KG1 (cell line): Measurements from ENCODE around the gene ATF7.
"Not testable (repeated sequence)": the region's sequence is repeated elsewhere in the genome, so short reads cannot be mapped to it uniquely, and the experiment has no call there.

Source experiments
- DNase-seq: peaks from one replicate; lab custom pipeline; 2025; lab: John Stamatoyannopoulos, UW

ATF7 gene

GRCh38 chr12:53626702-53627169 is 554 bp upstream of the ATF7 start:
- no peak for DNase-seq

- DNase-seq: no peak
Observed at GRCh38 chr12:53625373-53625945, 723 bp downstream of the ATF7 start.

GRCh38 chr12:53624956-53625355 is 1.2 kb downstream of the ATF7 start:
- no peak for DNase-seq

GRCh38 chr12:53624458-53624857 is 1.7 kb downstream of the ATF7 start:
- DNase-seq: no peak

GRCh38 chr12:53623548-53624385 is 2.4 kb downstream of the ATF7 start:
- DNase-seq: no peak

GRCh38 chr12:53622724-53623123 is 3.5 kb downstream of the ATF7 start:
- no peak for DNase-seq

- no peak for DNase-seq
Observed at GRCh38 chr12:53618275-53618674, 7.9 kb downstream of the ATF7 start.

- no peak for DNase-seq
Observed at GRCh38 chr12:53617700-53618099, 8.5 kb downstream of the ATF7 start.

- DNase-seq: no peak
Observed at GRCh38 chr12:53616950-53617349, 9.2 kb downstream of the ATF7 start.

- no peak for DNase-seq
Observed at GRCh38 chr12:53613821-53614220, 12.4 kb downstream of the ATF7 start.

GRCh38 chr12:53612978-53613377 is 13.2 kb downstream of the ATF7 start:
- no peak for DNase-seq

- DNase-seq: no peak
Observed at GRCh38 chr12:53611304-53611703, 14.9 kb downstream of the ATF7 start.

- DNase-seq: not testable (repeated sequence)
Observed at GRCh38 chr12:53606688-53607087, 19.5 kb downstream of the ATF7 start.

GRCh38 chr12:53604581-53604980 is 21.6 kb downstream of the ATF7 start:
- no peak for DNase-seq

- DNase-seq: no peak
Observed at GRCh38 chr12:53603804-53604203, 22.4 kb downstream of the ATF7 start.

GRCh38 chr12:53603196-53603595 is 23.0 kb downstream of the ATF7 start:
- DNase-seq: no peak

GRCh38 chr12:53602176-53602864 is 23.9 kb downstream of the ATF7 start:
- no peak for DNase-seq

GRCh38 chr12:53601296-53601847 is 24.8 kb downstream of the ATF7 start:
- no peak for DNase-seq

- no peak for DNase-seq
Observed at GRCh38 chr12:53600490-53601295, 25.5 kb downstream of the ATF7 start.

GRCh38 chr12:53599579-53599978 is 26.6 kb downstream of the ATF7 start:
- no peak for DNase-seq

GRCh38 chr12:53598971-53599370 is 27.2 kb downstream of the ATF7 start:
- DNase-seq: not testable (repeated sequence)

GRCh38 chr12:53596920-53597363 is 29.2 kb downstream of the ATF7 start:
- no peak for DNase-seq
